GM12873 (cell line): ENCODE measurements around the gene ATP8A2.

ENCODE experiments used
- CTCF ChIP-seq: IDR thresholded peaks from 2 replicates; pipeline ENCODE4 v1.5.1; 2012; ENCODE audit warnings: low read depth, mild to moderate bottlenecking, moderate library complexity, low read length, control low read depth; ENCODE audit not compliant: insufficient read depth; ENCODE audit errors: missing control alignments

The ATP8A2 gene

GRCh38 chr13:25478186-25478585, 106.4 kb downstream of the ATP8A2 start:
- no peak for TF ChIP-seq CTCF

- no peak for TF ChIP-seq CTCF
Measured at GRCh38 chr13:25489238-25489637, 117.5 kb downstream of the ATP8A2 start.

- TF ChIP-seq CTCF, result no peak
Measured at GRCh38 chr13:25490236-25490635, 118.5 kb downstream of the ATP8A2 start.

GRCh38 chr13:25493931-25494640, 122.3 kb downstream of the ATP8A2 start:
- TF ChIP-seq CTCF, result no peak

- no peak for TF ChIP-seq CTCF
Measured at GRCh38 chr13:25494698-25495411, 123.1 kb downstream of the ATP8A2 start.

GRCh38 chr13:25501231-25501630, 129.5 kb downstream of the ATP8A2 start:
- TF ChIP-seq CTCF, result no peak

- TF ChIP-seq CTCF, result no peak
Measured at GRCh38 chr13:25502031-25502430, 130.3 kb downstream of the ATP8A2 start.
